Smooth muscle cell (in vitro differentiated cells): Measurements from ENCODE around the gene SERINC3. TPM values are rescaled to one million over a fixed set of nuclear protein-coding genes. Genes with fewer than 3 reads are reported as not detected.

Experiments used
- DNase-seq: peaks from one replicate; lab custom pipeline; 2025; ENCODE audit not compliant: unreplicated experiment; lab: John Stamatoyannopoulos, UW
- H2AFZ ChIP-seq: fragments of 200-600 bp; sonication (generic); 2 replicates; pipeline ENCODE4 v1.6.0; 2016; ENCODE audit warnings: antibody characterized with exemption, low read depth, mild to moderate bottlenecking
- H3F3A ChIP-seq: fragments of 200-600 bp; sonication (generic); 2 replicates; pipeline ENCODE4 v1.6.0; 2017; ENCODE audit warnings: antibody characterized with exemption, low read depth
- H3K27ac ChIP-seq: fragments of 200-600 bp; sonication (generic); 2 replicates; pipeline ENCODE4 v1.5.1; 2016; ENCODE audit warnings: low read depth, mild to moderate bottlenecking
- H3K27me3 ChIP-seq: fragments of 200-600 bp; sonication (generic); 2 replicates; pipeline ENCODE4 v1.6.1; 2016; ENCODE audit warnings: low read depth, mild to moderate bottlenecking
- H3K36me3 ChIP-seq: fragments of 200-600 bp; sonication (generic); 2 replicates; pipeline ENCODE4 v1.5.1; 2016; ENCODE audit warnings: low read depth
- H3K4me1 ChIP-seq: fragments of 200-600 bp; sonication (generic); 2 replicates; pipeline ENCODE4 v1.5.1; 2016; ENCODE audit warnings: low read depth
- H3K4me2 ChIP-seq: fragments of 200-600 bp; sonication (generic); 2 replicates; pipeline ENCODE4 v1.6.0; 2016; ENCODE audit warnings: mild to moderate bottlenecking
- H3K4me3 ChIP-seq: fragments of 200-600 bp; sonication (generic); 2 replicates; pipeline ENCODE4 v1.5.1; 2016; ENCODE audit warnings: mild to moderate bottlenecking
- H3K79me2 ChIP-seq: fragments of 200-600 bp; sonication (generic); 2 replicates; pipeline ENCODE4 v1.6.0; 2016; ENCODE audit warnings: low read depth, mild to moderate bottlenecking
- H3K9ac ChIP-seq: fragments of 200-600 bp; sonication (generic); 2 replicates; pipeline ENCODE4 v1.6.0; 2016; ENCODE audit warnings: low read depth
- H3K9me3 ChIP-seq: fragments of 200-600 bp; sonication (generic); replicated peaks from 2 replicates; pipeline ENCODE4 v1.5.1; 2016; ENCODE audit warnings: low read depth
- H4K20me1 ChIP-seq: fragments of 200-600 bp; sonication (generic); 2 replicates; pipeline ENCODE4 v1.6.0; 2016; ENCODE audit warnings: low read depth
- CTCF ChIP-seq: fragments of 200-600 bp; sonication (generic); IDR thresholded peaks from 2 replicates; pipeline ENCODE4 v1.5.1; 2017; ENCODE audit warnings: borderline replicate concordance, mild to moderate bottlenecking, antibody characterized with exemption; ENCODE audit not compliant: insufficient read depth, poor library complexity, severe bottlenecking
- WGBS: methylation state at CpG from one replicate; pipeline ENCODE4 v1.1.7; 2016; ENCODE audit warnings: low lambda C conversion rate; 5-methylcytosine and 5-hydroxymethylcytosine counted together
- polyA plus RNA-seq: library from polyadenylated mRNA; unstranded; fragments of >200 nt; fragmentation: Nextera tagmentation; extraction: Ambion mirVana; gene quantifications from 2 replicates; pipeline ENCODE4 v1.2.1, GENCODE V29; 2016
- total RNA-seq: library from RNA; depleted of rRNA; stranded (reverse); fragments of >200 nt; gene quantifications from 2 replicates; pipeline ENCODE4 v1.2.3, GENCODE V29; 2014

SERINC3 gene
- total and polyA plus RNA-seq, 2 experiments from 2014 or later = 84.9 to 99.5 TPM

- peaks cover 18% of the 10 kb centered on the region for H3K36me3 ChIP-seq
- WGBS = 98% methylated on average over 3 of the region's 3 CpGs
These were observed 21.6 kb downstream of the SERINC3 start for GRCh38 chr20:44500221-44500620.

GRCh38 chr20:44497761-44498160 lies 24.1 kb downstream of the SERINC3 start:
- TF ChIP-seq CTCF = no peak
- peak overlapping the region; percentile 24 for H3K9ac ChIP-seq
- no peak overlapping the region for H3K4me3 ChIP-seq
- no peaks in the 10 kb centered on the region for H3K79me2 ChIP-seq
- H3K27me3 ChIP-seq = no peaks in the 10 kb centered on the region
- H3F3A ChIP-seq = no peaks in the 10 kb centered on the region
- H2AFZ ChIP-seq = no peak overlapping the region
- DNase-seq = no peak
- H3K9me3 ChIP-seq = no peaks in the 10 kb centered on the region
- no peaks in the 10 kb centered on the region for H4K20me1 ChIP-seq
- 69% methylated on average over 3 of the region's 3 CpGs for WGBS
- peaks cover 4% of the 10 kb centered on the region for H3K36me3 ChIP-seq
- peak overlapping the region; percentile 98 for H3K27ac ChIP-seq
- H3K4me1 ChIP-seq = peaks cover 4% of the 10 kb centered on the region
- no peak overlapping the region for H3K4me2 ChIP-seq

More at GRCh38 chr20:44500221-44500620, 21.6 kb downstream of the SERINC3 start:
- Histone ChIP-seq H3K27me3 (no peaks in the 10 kb centered on the region), H3K79me2 (no peaks in the 10 kb centered on the region), H2AFZ (no peak overlapping the region), H3F3A (no peaks in the 10 kb centered on the region), H3K4me2 (no peak overlapping the region), H3K9me3 (no peaks in the 10 kb centered on the region), H3K27ac (no peak overlapping the region), H3K9ac (no peak overlapping the region), H3K4me3 (no peak overlapping the region), H4K20me1 (no peaks in the 10 kb centered on the region), H3K4me1 (peaks cover 4% of the 10 kb centered on the region)
- no peak for TF ChIP-seq CTCF
- no peak for DNase-seq

GRCh38 chr20:44496976-44497375 lies 24.9 kb downstream of the SERINC3 start:
- Histone ChIP-seq H3K27me3 (no peaks in the 10 kb centered on the region), H3K27ac (peak overlapping the region; percentile 98), H3F3A (no peaks in the 10 kb centered on the region), H3K79me2 (no peaks in the 10 kb centered on the region), H3K9ac (peak overlapping the region; percentile 90), H3K36me3 (peaks cover 4% of the 10 kb centered on the region), H2AFZ (no peak overlapping the region), H3K4me2 (no peak overlapping the region), H3K9me3 (no peaks in the 10 kb centered on the region), H4K20me1 (no peaks in the 10 kb centered on the region), H3K4me3 (no peak overlapping the region), H3K4me1 (peaks cover 4% of the 10 kb centered on the region)
- no peak for DNase-seq
- WGBS = 52% methylated on average over 3 of the region's 3 CpGs
- no peak for TF ChIP-seq CTCF

- 60% methylated on average over 3 of the region's 3 CpGs for WGBS
- H3F3A ChIP-seq = no peaks in the 10 kb centered on the region
- peak overlapping the region; percentile 24 for H3K4me2 ChIP-seq
- no peaks in the 10 kb centered on the region for H3K27me3 ChIP-seq
- H3K9me3 ChIP-seq = no peaks in the 10 kb centered on the region
- H2AFZ ChIP-seq = no peak overlapping the region
- peak overlapping the region; percentile 98 for H3K27ac ChIP-seq
- DNase-seq = no peak
- peaks cover 4% of the 10 kb centered on the region for H3K4me1 ChIP-seq
- no peaks in the 10 kb centered on the region for H4K20me1 ChIP-seq
- TF ChIP-seq CTCF = no peak
- peaks cover 4% of the 10 kb centered on the region for H3K36me3 ChIP-seq
- H3K4me3 ChIP-seq = no peak overlapping the region
- H3K79me2 ChIP-seq = no peaks in the 10 kb centered on the region
- peak overlapping the region; percentile 90 for H3K9ac ChIP-seq
These were observed 25.9 kb downstream of the SERINC3 start for GRCh38 chr20:44495802-44496481.
